Middle frontal gyrus (tissue), 1 donor: Measurements from ENCODE around the gene KAZALD1.
A peak's percentile ranks its signal among the peaks of the same experiment; 100 is the strongest.

Experiments used
- DNase-seq: peaks from one replicate; pipeline ENCODE4 v3.0.0-alpha.2; 2015; ENCODE audit warnings: low spot score; ENCODE audit errors: extremely low spot score

KAZALD1 gene

GRCh38 chr10:101061624-101062231, at the start of gene KAZALD1:
Gene KAZALD1 (plus strand): TSS chr10:101061989. CDS start chr10:101062593, 604 bp downstream.
- no peak for DNase-seq

- DNase-seq, result peak; percentile 89
Measured at GRCh38 chr10:101012525-101013364, 49.0 kb upstream of the KAZALD1 start.

GRCh38 chr10:101013365-101013825, 48.4 kb upstream of the KAZALD1 start:
- DNase-seq, result no peak

- DNase-seq, result no peak
Measured at GRCh38 chr10:101014230-101014884, 47.4 kb upstream of the KAZALD1 start.

- DNase-seq, result no peak
Measured at GRCh38 chr10:101014966-101015581, 46.7 kb upstream of the KAZALD1 start.

GRCh38 chr10:101015582-101015973, 46.2 kb upstream of the KAZALD1 start:
- DNase-seq, result no peak

GRCh38 chr10:101016814-101017213, 45.0 kb upstream of the KAZALD1 start:
- no peak for DNase-seq

- no peak for DNase-seq
Measured at GRCh38 chr10:101018118-101018599, 43.6 kb upstream of the KAZALD1 start.

- DNase-seq, result peak; percentile 58
Measured at GRCh38 chr10:101018600-101019439, 43.0 kb upstream of the KAZALD1 start.

GRCh38 chr10:101019440-101019703, 42.4 kb upstream of the KAZALD1 start:
- no peak for DNase-seq

GRCh38 chr10:101020427-101021075, 41.2 kb upstream of the KAZALD1 start:
- no peak for DNase-seq

GRCh38 chr10:101021239-101021638, 40.5 kb upstream of the KAZALD1 start:
- DNase-seq, result no peak

- no peak for DNase-seq
Measured at GRCh38 chr10:101021692-101022251, 40.0 kb upstream of the KAZALD1 start.

- no peak for DNase-seq
Measured at GRCh38 chr10:101022967-101023705, 38.7 kb upstream of the KAZALD1 start.

- DNase-seq, result no peak
Measured at GRCh38 chr10:101027106-101027720, 34.6 kb upstream of the KAZALD1 start.

GRCh38 chr10:101028446-101029337, 33.1 kb upstream of the KAZALD1 start:
- DNase-seq, result no peak

GRCh38 chr10:101029520-101030295, 32.1 kb upstream of the KAZALD1 start:
- DNase-seq, result no peak
